Measurements from ENCODE around the gene HLX. TPM values are rescaled to one million over a fixed set of nuclear protein-coding genes. Genes with fewer than 3 reads are reported as not detected.

HLX gene
- total and polyA plus RNA-seq, 4 donors, result 3.0 to 8.3 (median 6.1) TPM

DNA sequence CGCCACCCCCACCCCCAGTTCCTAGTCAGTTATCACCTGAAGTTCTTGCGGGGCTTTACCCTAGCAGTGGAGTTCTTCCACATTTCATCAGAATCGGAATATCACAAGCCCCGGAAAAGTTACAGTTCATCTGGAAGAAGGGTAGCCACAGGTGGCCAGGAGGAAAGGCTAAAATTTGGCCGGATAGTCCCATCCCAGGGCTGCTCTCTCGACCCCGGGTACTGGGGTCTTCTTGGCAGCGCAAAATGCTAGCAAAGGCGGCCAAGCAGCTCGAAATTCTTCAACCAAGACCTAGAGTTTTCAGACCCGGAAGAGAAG is 7.9 kb downstream of the HLX start:
- Histone ChIP-seq H3K4me3 (ENCODE audit: low read depth in 1 of 3, low read length in 3 of 3) (peak overlapping the region in 1 of 3 donors; percentile 14), H3K27me3 (ENCODE audit: control insufficient read depth in 4 of 4, insufficient read depth in 4 of 4, low read length in 3 of 4) (peaks cover 0 to 13% (median 10%) of the 10 kb centered on the region in 4 donors), H3K27ac (ENCODE audit: low read depth in 1 of 2, low read length in 2 of 2) (no peak overlapping the region), H3K36me3 (ENCODE audit: control insufficient read depth in 4 of 4, insufficient read depth in 3 of 4, low read depth in 1 of 4, low read length in 3 of 4) (peaks cover 6 to 28% (median 17%) of the 10 kb centered on the region in 4 donors), H3K9ac (ENCODE audit: low read depth in 1 of 2, low read length in 2 of 2) (no peak overlapping the region), H3K9me3 (ENCODE audit: control insufficient read depth in 4 of 4, low read length in 3 of 4) (peaks cover 0 to 3% (median 0%) of the 10 kb centered on the region in 4 donors), H3K4me1 (ENCODE audit: control insufficient read depth in 4 of 4, insufficient read depth in 4 of 4, low read length in 3 of 4) (peaks cover 2 to 19% (median 19%) of the 10 kb centered on the region in 4 donors)
- no peak for DNase-seq (ENCODE audit: low spot score)
- 40% methylated on average over 11 of the region's 11 CpGs for WGBS
- no peak for TF ChIP-seq GABPA (IDR thresholded peaks at IDR 0.05 in 1 of 2, conservative IDR thresholded peaks at IDR 0.05 in 1 of 2)
- no peak for TF ChIP-seq FOXA1 (IDR thresholded peaks at IDR 0.05)
- TF ChIP-seq, protein P1, sequence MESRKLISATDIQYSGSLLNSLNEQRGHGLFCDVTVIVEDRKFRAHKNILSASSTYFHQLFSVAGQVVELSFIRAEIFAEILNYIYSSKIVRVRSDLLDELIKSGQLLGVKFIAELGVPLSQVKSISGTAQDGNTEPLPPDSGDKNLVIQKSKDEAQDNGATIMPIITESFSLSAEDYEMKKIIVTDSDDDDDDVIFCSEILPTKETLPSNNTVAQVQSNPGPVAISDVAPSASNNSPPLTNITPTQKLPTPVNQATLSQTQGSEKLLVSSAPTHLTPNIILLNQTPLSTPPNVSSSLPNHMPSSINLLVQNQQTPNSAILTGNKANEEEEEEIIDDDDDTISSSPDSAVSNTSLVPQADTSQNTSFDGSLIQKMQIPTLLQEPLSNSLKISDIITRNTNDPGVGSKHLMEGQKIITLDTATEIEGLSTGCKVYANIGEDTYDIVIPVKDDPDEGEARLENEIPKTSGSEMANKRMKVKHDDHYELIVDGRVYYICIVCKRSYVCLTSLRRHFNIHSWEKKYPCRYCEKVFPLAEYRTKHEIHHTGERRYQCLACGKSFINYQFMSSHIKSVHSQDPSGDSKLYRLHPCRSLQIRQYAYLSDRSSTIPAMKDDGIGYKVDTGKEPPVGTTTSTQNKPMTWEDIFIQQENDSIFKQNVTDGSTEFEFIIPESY (IDR thresholded peaks at IDR 0.05), result no peak
- TF ChIP-seq, protein P2, sequence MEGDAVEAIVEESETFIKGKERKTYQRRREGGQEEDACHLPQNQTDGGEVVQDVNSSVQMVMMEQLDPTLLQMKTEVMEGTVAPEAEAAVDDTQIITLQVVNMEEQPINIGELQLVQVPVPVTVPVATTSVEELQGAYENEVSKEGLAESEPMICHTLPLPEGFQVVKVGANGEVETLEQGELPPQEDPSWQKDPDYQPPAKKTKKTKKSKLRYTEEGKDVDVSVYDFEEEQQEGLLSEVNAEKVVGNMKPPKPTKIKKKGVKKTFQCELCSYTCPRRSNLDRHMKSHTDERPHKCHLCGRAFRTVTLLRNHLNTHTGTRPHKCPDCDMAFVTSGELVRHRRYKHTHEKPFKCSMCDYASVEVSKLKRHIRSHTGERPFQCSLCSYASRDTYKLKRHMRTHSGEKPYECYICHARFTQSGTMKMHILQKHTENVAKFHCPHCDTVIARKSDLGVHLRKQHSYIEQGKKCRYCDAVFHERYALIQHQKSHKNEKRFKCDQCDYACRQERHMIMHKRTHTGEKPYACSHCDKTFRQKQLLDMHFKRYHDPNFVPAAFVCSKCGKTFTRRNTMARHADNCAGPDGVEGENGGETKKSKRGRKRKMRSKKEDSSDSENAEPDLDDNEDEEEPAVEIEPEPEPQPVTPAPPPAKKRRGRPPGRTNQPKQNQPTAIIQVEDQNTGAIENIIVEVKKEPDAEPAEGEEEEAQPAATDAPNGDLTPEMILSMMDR (IDR thresholded peaks at IDR 0.05; ENCODE audit: low read depth, low read length, missing input control), result no peak
- TF ChIP-seq, protein P3, sequence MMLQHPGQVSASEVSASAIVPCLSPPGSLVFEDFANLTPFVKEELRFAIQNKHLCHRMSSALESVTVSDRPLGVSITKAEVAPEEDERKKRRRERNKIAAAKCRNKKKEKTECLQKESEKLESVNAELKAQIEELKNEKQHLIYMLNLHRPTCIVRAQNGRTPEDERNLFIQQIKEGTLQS (IDR thresholded peaks at IDR 0.05), result no peak
- no peak for TF ChIP-seq TAF1 (conservative IDR thresholded peaks at IDR 0.05)
- TF ChIP-seq, protein P4, sequence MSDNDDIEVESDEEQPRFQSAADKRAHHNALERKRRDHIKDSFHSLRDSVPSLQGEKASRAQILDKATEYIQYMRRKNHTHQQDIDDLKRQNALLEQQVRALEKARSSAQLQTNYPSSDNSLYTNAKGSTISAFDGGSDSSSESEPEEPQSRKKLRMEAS (IDR thresholded peaks at IDR 0.05), result no peak
- no peak for TF ChIP-seq SP1 (IDR thresholded peaks at IDR 0.05)
- TF ChIP-seq NR2F2 (IDR thresholded peaks at IDR 0.05), result no peak
- TF ChIP-seq HNF4A (conservative IDR thresholded peaks at IDR 0.05), result no peak
- TF ChIP-seq JUND (IDR thresholded peaks at IDR 0.05), result no peak

DNA sequence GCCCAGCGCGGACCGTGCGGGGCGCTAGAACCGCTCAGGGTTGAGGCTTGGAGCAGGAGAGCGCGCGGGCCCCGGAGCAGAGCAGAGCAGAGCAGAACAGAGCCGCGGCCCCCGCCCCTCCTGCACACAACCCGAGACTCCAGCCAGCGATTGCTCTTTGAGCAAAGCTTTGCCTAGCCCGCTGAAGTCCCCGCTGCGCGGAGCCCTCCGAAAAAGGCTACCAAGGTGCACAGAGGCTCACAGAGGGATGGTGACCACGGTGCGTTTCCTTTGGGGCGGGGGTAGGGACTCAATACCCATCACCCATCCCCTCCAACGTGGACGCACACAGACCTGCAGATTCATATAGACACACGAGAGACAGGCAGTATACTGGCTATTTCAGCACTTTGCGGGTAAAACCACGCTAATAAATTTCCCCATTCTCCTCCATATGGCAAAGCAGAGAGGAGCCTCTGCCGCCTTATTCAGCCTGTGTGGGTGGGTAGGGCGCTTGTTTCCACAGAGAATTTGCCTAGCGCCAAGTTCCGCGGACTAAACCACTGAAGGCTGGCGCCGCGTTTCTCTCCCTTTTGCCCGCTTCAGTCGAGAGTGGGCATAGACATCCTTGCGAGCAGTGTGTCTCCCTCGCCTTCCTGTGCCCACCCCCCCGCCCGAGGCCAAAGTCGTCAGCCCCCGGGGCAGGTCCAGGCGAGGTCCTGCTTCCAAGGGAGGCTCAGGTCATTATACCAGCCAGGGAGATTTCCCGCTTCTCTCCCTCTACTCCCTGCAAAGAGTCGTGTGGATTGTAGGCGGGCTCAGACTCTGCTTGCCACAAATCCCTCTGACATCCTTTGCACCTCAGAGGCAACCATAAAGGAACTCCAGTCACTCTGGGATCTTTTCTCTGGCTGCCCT is 8.5 kb downstream of the HLX start:
- Histone ChIP-seq H3K27ac (ENCODE audit: low read depth in 1 of 2, low read length in 2 of 2) (no peak overlapping the region), H3K36me3 (ENCODE audit: control insufficient read depth in 4 of 4, insufficient read depth in 3 of 4, low read depth in 1 of 4, low read length in 3 of 4) (peaks cover 6 to 25% (median 17%) of the 10 kb centered on the region in 4 donors), H3K27me3 (ENCODE audit: control insufficient read depth in 4 of 4, insufficient read depth in 4 of 4, low read length in 3 of 4) (peaks cover 0 to 19% (median 10%) of the 10 kb centered on the region in 4 donors), H3K9me3 (ENCODE audit: control insufficient read depth in 4 of 4, low read length in 3 of 4) (peaks cover 0 to 3% (median 0%) of the 10 kb centered on the region in 4 donors), H3K9ac (ENCODE audit: low read depth in 1 of 2, low read length in 2 of 2) (no peak overlapping the region), H3K4me3 (ENCODE audit: low read depth in 1 of 3, low read length in 3 of 3) (peak overlapping the region in 1 of 3 donors; percentile 14), H3K4me1 (ENCODE audit: control insufficient read depth in 4 of 4, insufficient read depth in 4 of 4, low read length in 3 of 4) (peaks cover 2 to 13% (median 12%) of the 10 kb centered on the region in 4 donors)
- WGBS, result 21% methylated on average over 48 of the region's 48 CpGs
- no peak for DNase-seq (ENCODE audit: low spot score)
- TF ChIP-seq, protein P5, sequence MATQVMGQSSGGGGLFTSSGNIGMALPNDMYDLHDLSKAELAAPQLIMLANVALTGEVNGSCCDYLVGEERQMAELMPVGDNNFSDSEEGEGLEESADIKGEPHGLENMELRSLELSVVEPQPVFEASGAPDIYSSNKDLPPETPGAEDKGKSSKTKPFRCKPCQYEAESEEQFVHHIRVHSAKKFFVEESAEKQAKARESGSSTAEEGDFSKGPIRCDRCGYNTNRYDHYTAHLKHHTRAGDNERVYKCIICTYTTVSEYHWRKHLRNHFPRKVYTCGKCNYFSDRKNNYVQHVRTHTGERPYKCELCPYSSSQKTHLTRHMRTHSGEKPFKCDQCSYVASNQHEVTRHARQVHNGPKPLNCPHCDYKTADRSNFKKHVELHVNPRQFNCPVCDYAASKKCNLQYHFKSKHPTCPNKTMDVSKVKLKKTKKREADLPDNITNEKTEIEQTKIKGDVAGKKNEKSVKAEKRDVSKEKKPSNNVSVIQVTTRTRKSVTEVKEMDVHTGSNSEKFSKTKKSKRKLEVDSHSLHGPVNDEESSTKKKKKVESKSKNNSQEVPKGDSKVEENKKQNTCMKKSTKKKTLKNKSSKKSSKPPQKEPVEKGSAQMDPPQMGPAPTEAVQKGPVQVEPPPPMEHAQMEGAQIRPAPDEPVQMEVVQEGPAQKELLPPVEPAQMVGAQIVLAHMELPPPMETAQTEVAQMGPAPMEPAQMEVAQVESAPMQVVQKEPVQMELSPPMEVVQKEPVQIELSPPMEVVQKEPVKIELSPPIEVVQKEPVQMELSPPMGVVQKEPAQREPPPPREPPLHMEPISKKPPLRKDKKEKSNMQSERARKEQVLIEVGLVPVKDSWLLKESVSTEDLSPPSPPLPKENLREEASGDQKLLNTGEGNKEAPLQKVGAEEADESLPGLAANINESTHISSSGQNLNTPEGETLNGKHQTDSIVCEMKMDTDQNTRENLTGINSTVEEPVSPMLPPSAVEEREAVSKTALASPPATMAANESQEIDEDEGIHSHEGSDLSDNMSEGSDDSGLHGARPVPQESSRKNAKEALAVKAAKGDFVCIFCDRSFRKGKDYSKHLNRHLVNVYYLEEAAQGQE (IDR thresholded peaks at IDR 0.05), result no peak
- TF ChIP-seq RXRA (IDR thresholded peaks at IDR 0.05) (no peak), JUND (IDR thresholded peaks at IDR 0.05) (no peak), GABPA (IDR thresholded peaks at IDR 0.05 in 1 of 2, conservative IDR thresholded peaks at IDR 0.05 in 1 of 2) (no peak), FOXA2 (IDR thresholded peaks at IDR 0.05) (no peak), NR2F2 (IDR thresholded peaks at IDR 0.05) (no peak), YY1 (IDR thresholded peaks at IDR 0.05) (no peak), FOXA1 (IDR thresholded peaks at IDR 0.05) (no peak), RAD21 (IDR thresholded peaks at IDR 0.05) (no peak), SP1 (IDR thresholded peaks at IDR 0.05) (no peak), HNF4G (IDR thresholded peaks at IDR 0.05) (no peak)
- TF ChIP-seq, protein P2 (IDR thresholded peaks at IDR 0.05; ENCODE audit: low read depth, low read length, missing input control), result no peak
- TF ChIP-seq, protein P1 (IDR thresholded peaks at IDR 0.05), result no peak
- TF ChIP-seq, protein P3 (IDR thresholded peaks at IDR 0.05), result no peak

Data from liver (tissue), 9 donors.